Activated CD4-positive, alpha-beta memory T cell treated with anti-CD3 and anti-CD28 coated beads for 36 hours (primary cell): ENCODE measurements around the gene CYP2A6. TPM values are rescaled to one million over a fixed set of nuclear protein-coding genes. Genes with fewer than 3 reads are reported as not detected.
A peak's percentile ranks its signal among the peaks of the same experiment; 100 is the strongest.
"Not testable (repeated sequence)": the region's sequence is repeated elsewhere in the genome, so short reads cannot be mapped to it uniquely, and the experiment has no call there.

Experiments used
- CTCF ChIA-PET: fragments of 350-600 bp; sonication (Branson Sonifier 250); formaldehyde crosslinking; loops from one replicate; lab custom pipeline; 2021; ENCODE audit warnings: antibody characterized with exemption, inconsistent platforms; lab: Charles Lee
- POLR2A ChIA-PET: fragments of 350-600 bp; sonication (Branson Sonifier 250); formaldehyde crosslinking; loops from one replicate; lab custom pipeline; 2021; ENCODE audit warnings: antibody characterized with exemption; lab: Charles Lee
- DNase-seq: peaks from one replicate; pipeline ENCODE4 v3.0.0-alpha.2; 2020
- H3K27ac Mint-ChIP-seq: one replicate; pipeline ENCODE4 v1.8.0; 2021; ENCODE audit warnings: mixed read lengths
- H3K27me3 Mint-ChIP-seq: one replicate; pipeline ENCODE4 v1.8.0; 2021; ENCODE audit warnings: mixed read lengths
- H3K36me3 Mint-ChIP-seq: one replicate; pipeline ENCODE4 v1.8.0; 2021; ENCODE audit warnings: mixed read lengths
- H3K4me1 Mint-ChIP-seq: one replicate; pipeline ENCODE4 v1.8.0; 2021; ENCODE audit warnings: low read depth, mixed read lengths
- H3K4me3 Mint-ChIP-seq: one replicate; pipeline ENCODE4 v1.8.0; 2021; ENCODE audit warnings: mild to moderate bottlenecking, mixed read lengths
- H3K9me3 Mint-ChIP-seq: one replicate; pipeline ENCODE4 v1.8.0; 2021; ENCODE audit warnings: mixed read lengths
- intact Hi-C: fragments of 100-400 bp; cut with micrococcal nuclease; formaldehyde crosslinking; loops from one replicate; pipeline ENCODE4 v1.15.1; 2023
- total RNA-seq, 2 experiments: library from RNA; stranded (reverse); gene quantifications; one replicate each; pipeline ENCODE4 v1.2.3, GENCODE V29; 2021

Gene CYP2A6
- total RNA-seq, 2 experiments from 2014 or later, result not detected

GRCh38 chr19:40825460-40826095 is 24.7 kb downstream of the CYP2A6 start:
- CTCF ChIA-PET, result interaction anchor here (2.0 kb wide), 1 partner anchor 191 kb away, joined by 4 read pairs; no protein-coding TSS in a partner anchor
- not testable (repeated sequence) for H3K4me3 Mint-ChIP-seq

GRCh38 chr19:40824916-40825315 is 25.3 kb downstream of the CYP2A6 start:
- intact Hi-C loops, H3K27ac Mint-ChIP-seq, H3K4me3 Mint-ChIP-seq, H3K36me3 Mint-ChIP-seq, H3K9me3 Mint-ChIP-seq, H3K27me3 Mint-ChIP-seq, POLR2A ChIA-PET: not testable (repeated sequence)
- peak; percentile 6 for DNase-seq
- H3K4me1 Mint-ChIP-seq, result peaks cover 12% of the 10 kb centered on the region
- CTCF ChIA-PET, result interaction anchor here (1.4 to 2.0 kb wide), 2 partner anchors 47 to 190 kb away, joined by 3 to 4 read pairs; partner anchors contain the start of gene RAB4B

More at GRCh38 chr19:40825460-40826095, 24.7 kb downstream of the CYP2A6 start:
- DNase-seq, POLR2A ChIA-PET, H3K27ac Mint-ChIP-seq, H3K9me3 Mint-ChIP-seq, H3K36me3 Mint-ChIP-seq, intact Hi-C loops, H3K27me3 Mint-ChIP-seq: not testable (repeated sequence)
- peaks cover 12% of the 10 kb centered on the region for H3K4me1 Mint-ChIP-seq

GRCh38 chr19:40822704-40823553 is 27.3 kb downstream of the CYP2A6 start:
- H3K27me3 Mint-ChIP-seq, POLR2A ChIA-PET: not testable (repeated sequence)
- CTCF ChIA-PET, result interaction anchor here (0.7 kb wide), 1 partner anchor 173 kb away, joined by 4 read pairs; no protein-coding TSS in a partner anchor

GRCh38 chr19:40822161-40822560 is 28.1 kb downstream of the CYP2A6 start:
- peak; percentile 6 for DNase-seq
- Mint-ChIP-seq H3K27ac (no peak overlapping the region), H3K4me1 (peaks cover 32% of the 10 kb centered on the region), H3K4me3 (no peak overlapping the region), H3K27me3 (no peaks in the 10 kb centered on the region), H3K36me3 (peaks cover 2% of the 10 kb centered on the region), H3K9me3 (no peaks in the 10 kb centered on the region)
- intact Hi-C loops, result no loop called here
- POLR2A ChIA-PET, result no interaction called here
- CTCF ChIA-PET, result no interaction called here

More at GRCh38 chr19:40822704-40823553, 27.3 kb downstream of the CYP2A6 start:
- DNase-seq, result peak; percentile 2
- intact Hi-C loops, H3K4me3 Mint-ChIP-seq, H3K36me3 Mint-ChIP-seq, H3K9me3 Mint-ChIP-seq, H3K27ac Mint-ChIP-seq: not testable (repeated sequence)
- peaks cover 29% of the 10 kb centered on the region for H3K4me1 Mint-ChIP-seq

- CTCF ChIA-PET, result interaction anchor here (0.6 to 2.9 kb wide), 26 partner anchors 9 to 508 kb away, joined by 3 to 68 read pairs (median 4); partner anchors contain the start of genes ACTMAP, COQ8B, EGLN2 and ITPKC
- peaks cover 22% of the 10 kb centered on the region for H3K4me1 Mint-ChIP-seq
- not testable (repeated sequence) for H3K4me3 Mint-ChIP-seq, H3K27me3 Mint-ChIP-seq, H3K27ac Mint-ChIP-seq, H3K36me3 Mint-ChIP-seq, H3K9me3 Mint-ChIP-seq
- DNase-seq, result peak; percentile 74
- POLR2A ChIA-PET, result interaction anchor here (2.2 kb wide), 1 partner anchor 156 kb away, joined by 6 read pairs; no protein-coding TSS in a partner anchor
- intact Hi-C loops, result loop anchor here (1.0 kb wide), 1 partner anchor 157 kb away; no protein-coding TSS in a partner anchor
Observed at GRCh38 chr19:40819479-40820234, 30.6 kb downstream of the CYP2A6 start.

- H3K27me3 Mint-ChIP-seq, H3K9me3 Mint-ChIP-seq, H3K36me3 Mint-ChIP-seq: not testable (repeated sequence)
- DNase-seq, result peak; percentile 88
- Mint-ChIP-seq H3K4me1 (peaks cover 22% of the 10 kb centered on the region), H3K27ac (peak overlapping the region; percentile 78), H3K4me3 (peak overlapping the region; percentile 75)
- CTCF ChIA-PET, result interaction anchor here (0.6 to 2.9 kb wide), 21 partner anchors 10 to 509 kb away, joined by 3 to 68 read pairs (median 4); partner anchors contain the start of genes ACTMAP, COQ8B, EGLN2 and ITPKC
- intact Hi-C loops, result loop anchor here (1.0 kb wide), 1 partner anchor 156 kb away; no protein-coding TSS in a partner anchor
- POLR2A ChIA-PET, result interaction anchor here (2.2 kb wide), 1 partner anchor 155 kb away, joined by 6 read pairs; no protein-coding TSS in a partner anchor
Observed at GRCh38 chr19:40818480-40819399, 31.5 kb downstream of the CYP2A6 start.

GRCh38 chr19:40815223-40815622 is 35.0 kb downstream of the CYP2A6 start:
- intact Hi-C loops, result no loop called here
- H3K36me3 Mint-ChIP-seq, result peaks cover 4% of the 10 kb centered on the region
- ChIA-PET CTCF (interaction anchor here (2.1 kb wide), 1 partner anchor 152 kb away, joined by 10 read pairs; no protein-coding TSS in a partner anchor), POLR2A (no interaction called here)
- H3K4me1 Mint-ChIP-seq, result peaks cover 33% of the 10 kb centered on the region
- no peak overlapping the region for H3K4me3 Mint-ChIP-seq
- DNase-seq, result no peak
- H3K27ac Mint-ChIP-seq, result no peak overlapping the region
- H3K9me3 Mint-ChIP-seq, result no peaks in the 10 kb centered on the region
- no peaks in the 10 kb centered on the region for H3K27me3 Mint-ChIP-seq

GRCh38 chr19:40813182-40813581 is 37.1 kb downstream of the CYP2A6 start:
- H3K4me3 Mint-ChIP-seq, result no peak overlapping the region

GRCh38 chr19:40812571-40812970 is 37.7 kb downstream of the CYP2A6 start:
- POLR2A ChIA-PET, result interaction anchor here (1.4 kb wide), 1 partner anchor 34 kb away, joined by 5 read pairs; the partner anchor contains the start of gene RAB4B
- CTCF ChIA-PET, result not testable (repeated sequence)

More at GRCh38 chr19:40813182-40813581, 37.1 kb downstream of the CYP2A6 start:
- intact Hi-C loops, result loop anchor here (5.0 kb wide), 1 partner anchor 319 kb away; no protein-coding TSS in a partner anchor
- DNase-seq, result no peak
- ChIA-PET POLR2A (no interaction called here), CTCF (no interaction called here)
- Mint-ChIP-seq H3K36me3 (peaks cover 8% of the 10 kb centered on the region), H3K27ac (no peak overlapping the region), H3K4me1 (peaks cover 26% of the 10 kb centered on the region), H3K27me3 (no peaks in the 10 kb centered on the region), H3K9me3 (no peaks in the 10 kb centered on the region)

More at GRCh38 chr19:40812571-40812970, 37.7 kb downstream of the CYP2A6 start:
- not testable (repeated sequence) for DNase-seq, H3K27me3 Mint-ChIP-seq, H3K4me3 Mint-ChIP-seq, H3K9me3 Mint-ChIP-seq, H3K27ac Mint-ChIP-seq
- Mint-ChIP-seq H3K36me3 (peaks cover 12% of the 10 kb centered on the region), H3K4me1 (peaks cover 24% of the 10 kb centered on the region)
- intact Hi-C loops, result loop anchor here (5.0 kb wide), 1 partner anchor 320 kb away; no protein-coding TSS in a partner anchor
